Epidermal melanocyte (primary cell): ENCODE results near the gene GYS1.
"Not testable (repeated sequence)": the region's sequence is repeated elsewhere in the genome, so short reads cannot be mapped to it uniquely, and the experiment has no call there.

ENCODE experiments used
- DNase-seq: peaks from one replicate; pipeline ENCODE4 v3.0.0; 2011; ENCODE audit warnings: low spot score; ENCODE audit not compliant: insufficient read length

GYS1 gene

DNA sequence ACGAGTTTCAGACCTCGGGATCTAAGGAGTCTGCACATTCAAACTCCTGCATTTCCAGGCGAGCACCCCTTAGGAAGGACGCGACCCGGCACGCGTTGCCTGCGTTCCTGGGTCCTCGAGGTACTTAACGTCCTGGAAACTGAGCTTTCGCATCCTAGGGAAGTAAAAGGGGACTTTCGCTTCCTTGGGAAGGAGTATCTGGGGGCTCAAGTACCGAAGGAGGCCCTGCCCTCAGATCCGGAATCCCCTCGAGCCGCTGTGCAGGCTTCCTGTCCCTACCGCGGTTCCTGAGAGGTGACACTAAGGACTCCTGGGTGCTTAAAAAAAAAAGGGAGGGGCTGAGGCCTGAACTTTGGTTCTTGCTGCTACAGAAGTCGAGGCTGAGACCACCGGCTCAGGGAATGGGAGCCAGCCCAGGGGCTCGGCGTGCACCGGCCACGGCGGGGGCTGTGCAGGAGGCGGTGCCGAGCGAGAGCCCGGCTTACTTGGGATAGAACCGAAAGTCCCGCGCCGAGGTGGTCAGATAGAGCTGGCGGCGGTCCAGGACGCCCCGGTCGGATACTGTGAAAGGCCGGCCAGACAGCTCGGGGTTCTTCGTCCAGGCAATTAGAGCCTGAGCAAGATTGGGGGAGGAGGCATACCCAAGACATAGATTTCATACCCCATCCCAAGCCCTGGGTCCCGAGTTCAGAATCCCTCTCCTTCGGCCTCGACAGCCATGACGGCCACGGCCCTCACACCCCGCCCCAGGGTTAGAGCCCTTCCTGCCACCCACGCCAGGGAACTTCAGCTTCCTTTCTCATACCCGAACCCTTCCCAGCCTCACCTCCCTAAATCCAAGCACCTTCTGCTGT, 25.5 kb upstream of the GYS1 start:
- not testable (repeated sequence) for DNase-seq

DNA sequence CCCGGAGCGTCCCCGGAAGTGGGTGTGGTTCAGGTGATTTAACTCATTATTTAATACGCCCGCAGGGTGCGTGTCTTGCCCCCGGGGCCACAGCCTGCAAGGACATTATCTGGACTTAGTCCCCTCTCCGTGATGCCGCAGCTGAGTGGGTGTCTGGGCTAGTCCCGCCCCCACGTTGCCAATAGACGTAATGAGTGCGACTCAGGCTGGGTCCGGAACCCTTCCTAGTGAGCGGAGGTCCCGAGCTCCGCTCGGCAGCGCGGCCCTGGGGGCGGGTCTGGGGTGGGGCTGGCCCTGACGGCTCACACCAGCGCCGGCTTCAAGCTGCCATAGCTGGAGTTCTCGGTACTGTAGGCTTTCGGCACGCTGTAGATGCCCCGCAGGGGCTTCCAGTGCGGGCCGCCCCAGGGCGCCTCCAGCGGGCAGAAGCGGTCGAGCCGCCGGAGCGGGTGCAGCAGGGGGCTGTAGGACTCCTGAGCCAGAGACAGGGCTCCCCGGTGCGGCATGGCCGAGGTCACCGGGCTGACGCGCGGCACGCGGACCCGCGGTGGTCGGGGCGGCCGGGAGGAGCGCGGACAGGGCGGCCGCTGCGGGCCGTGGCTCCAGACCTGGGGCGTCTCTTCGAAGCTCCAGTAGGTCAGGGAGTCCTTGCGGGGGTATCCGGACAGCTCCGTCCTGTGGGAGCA, 24.7 kb upstream of the GYS1 start:
- DNase-seq = peak; percentile 82

DNA sequence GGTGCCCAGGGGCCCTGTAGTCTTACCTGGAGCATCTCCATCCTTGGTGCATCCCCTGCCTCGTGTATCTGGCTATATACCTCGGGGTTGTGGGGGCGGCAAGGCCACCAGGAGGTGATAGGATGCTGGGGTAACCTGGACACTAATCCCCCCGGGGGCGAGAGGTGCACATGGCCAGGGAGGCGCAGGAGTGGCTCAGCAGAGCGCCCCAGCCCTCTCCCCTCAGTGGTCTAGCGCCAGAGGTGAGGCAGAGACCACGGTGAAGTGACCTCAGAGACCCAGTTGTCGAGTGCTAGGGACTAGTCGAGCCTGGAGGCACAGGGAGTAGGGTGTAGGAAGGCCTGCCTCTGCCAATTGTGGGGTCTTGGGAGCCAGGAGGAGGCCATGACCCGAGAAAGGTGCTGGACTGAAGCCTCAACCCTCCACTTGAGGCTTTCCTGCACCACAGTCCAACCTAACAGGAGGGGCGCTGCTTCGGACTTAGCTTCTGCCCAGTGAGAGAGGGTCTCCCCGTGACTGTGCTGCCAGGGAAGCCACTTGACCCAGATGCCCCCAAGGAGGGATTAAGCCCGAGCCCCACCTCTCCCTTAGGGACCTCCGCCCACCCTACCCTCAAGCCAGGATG, 24.0 kb upstream of the GYS1 start, which contains the start of gene LHB:
Gene LHB, minus strand, starts transcription at position 51 of the 625 bp plus-strand sequence. Its CDS starts 10 bp downstream, at position 41.
- no peak for DNase-seq

DNA sequence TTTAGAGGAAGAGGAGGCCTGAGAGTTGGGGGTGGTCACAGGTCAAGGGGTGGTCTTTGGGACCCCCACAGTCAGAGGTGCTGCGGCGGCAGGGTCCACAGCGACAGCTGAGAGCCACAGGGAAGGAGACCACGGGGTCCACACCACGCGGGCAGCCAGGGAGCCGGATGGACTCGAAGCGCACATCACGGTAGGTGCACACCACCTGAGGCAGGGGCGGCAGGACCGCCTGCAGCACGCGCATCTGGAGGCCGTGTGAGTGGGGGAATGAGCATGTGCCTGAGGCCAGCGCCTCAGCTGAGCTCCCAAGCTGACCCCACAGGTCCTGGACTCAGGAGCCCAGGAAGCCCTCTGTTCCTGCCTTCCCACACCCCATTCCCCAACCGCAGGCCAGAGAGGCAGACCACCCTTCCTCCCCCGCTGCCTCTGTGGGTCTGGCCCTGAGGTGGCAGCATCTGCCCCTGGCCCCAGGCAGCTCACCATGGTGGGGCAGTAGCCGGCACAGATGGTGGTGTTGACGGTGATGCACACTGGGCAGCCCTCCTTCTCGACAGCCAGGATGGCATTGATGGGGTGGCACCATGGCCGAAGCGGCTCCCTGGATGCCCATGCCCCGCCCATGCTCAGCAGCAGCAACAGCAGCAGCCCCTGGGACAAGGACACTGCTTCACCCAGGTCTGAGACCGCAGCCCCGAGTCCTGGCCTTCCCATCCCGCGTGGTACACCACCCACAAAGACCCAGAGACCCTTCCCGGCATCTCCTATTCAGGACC, 23.1 kb upstream of the GYS1 start:
- no peak for DNase-seq

DNA sequence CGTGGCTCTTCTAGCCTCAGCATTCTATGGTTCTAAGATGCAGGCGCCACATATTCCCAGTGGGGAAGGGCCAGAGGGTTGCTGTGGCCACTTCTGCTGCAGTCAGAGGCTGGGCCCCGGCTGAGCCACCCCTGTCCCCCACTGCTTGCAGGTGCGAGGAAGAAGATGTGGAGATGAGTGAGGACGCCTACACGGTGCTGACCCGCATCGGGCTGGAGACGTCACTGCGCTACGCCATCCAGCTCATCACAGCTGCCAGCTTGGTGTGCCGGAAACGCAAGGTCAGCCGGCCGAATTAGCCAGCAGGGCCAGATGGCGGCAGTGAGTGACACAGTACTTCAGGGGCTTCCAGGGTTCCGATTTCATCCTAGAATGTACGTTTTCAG, 21.8 kb upstream of the GYS1 start:
- no peak for DNase-seq

DNA sequence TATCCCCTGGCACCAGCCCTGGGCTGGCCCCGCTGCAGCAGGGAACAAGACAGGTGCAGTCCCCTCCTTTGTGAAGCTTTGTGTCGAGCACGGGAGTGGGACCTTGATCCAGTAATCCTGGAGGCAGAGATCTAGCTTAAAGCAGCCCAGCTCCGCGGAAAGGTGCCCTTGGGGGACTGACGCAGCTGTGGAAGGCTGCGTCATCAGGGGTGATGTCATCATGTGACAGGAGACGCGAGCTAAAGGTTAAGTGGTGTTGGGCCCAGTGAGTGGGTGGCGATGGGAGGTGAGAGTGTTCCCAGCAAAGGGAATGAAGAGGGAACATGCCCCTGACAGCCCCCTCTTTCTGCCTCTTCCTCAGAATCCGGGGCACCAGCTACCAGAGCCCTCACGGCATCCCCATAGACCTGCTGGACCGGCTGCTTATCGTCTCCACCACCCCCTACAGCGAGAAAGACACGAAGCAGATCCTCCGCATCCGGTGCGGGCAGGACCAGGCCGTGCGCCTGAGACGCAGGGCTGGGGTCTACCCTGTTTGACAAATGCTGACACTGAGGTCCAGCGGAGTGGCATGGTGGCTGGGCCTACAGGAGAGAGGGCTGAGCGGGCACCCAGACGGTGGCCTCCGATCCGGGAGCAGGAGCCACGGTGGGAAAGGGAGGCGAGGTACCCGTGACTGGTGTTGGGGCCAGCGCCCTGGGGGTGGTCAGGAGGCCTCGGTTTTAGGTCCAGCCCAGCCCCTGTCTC, 21.2 kb upstream of the GYS1 start:
- DNase-seq = no peak

DNA sequence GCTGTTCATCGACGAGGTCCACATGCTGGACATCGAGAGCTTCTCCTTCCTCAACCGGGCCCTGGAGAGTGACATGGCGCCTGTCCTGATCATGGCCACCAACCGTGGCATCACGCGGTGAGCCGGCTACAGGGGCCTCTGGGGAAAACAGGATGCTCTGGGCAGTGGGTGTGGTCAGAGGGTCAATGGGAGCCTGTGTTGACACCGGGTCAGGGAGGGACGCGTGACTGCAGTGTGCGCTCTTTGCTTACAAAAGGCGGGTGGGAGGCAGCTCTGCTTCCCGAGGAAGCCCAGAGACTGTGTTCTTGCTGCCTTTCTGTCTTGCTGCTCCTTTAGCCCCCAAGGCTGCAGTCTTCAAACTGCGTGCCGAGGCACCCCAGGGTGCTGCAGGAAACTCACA, 18.1 kb upstream of the GYS1 start:
- DNase-seq = peak; percentile 40

DNA sequence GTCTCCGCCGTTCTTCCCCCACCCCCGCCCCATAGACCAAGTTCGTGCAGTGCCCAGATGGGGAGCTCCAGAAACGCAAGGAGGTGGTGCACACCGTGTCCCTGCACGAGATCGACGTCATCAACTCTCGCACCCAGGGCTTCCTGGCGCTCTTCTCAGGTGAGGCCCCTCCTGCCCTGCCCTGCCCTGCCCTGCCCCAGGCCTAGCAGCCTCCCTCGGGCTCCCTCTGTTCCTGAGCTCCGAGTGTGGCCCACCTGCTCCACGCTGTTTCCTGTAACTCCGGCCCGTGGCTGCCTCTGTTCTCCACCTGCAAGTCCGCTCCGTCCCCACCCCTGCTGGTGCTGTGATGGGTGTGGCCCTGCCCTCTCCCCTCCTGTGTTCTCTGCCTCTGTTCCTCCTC, 17.3 kb upstream of the GYS1 start:
- no peak for DNase-seq

DNA sequence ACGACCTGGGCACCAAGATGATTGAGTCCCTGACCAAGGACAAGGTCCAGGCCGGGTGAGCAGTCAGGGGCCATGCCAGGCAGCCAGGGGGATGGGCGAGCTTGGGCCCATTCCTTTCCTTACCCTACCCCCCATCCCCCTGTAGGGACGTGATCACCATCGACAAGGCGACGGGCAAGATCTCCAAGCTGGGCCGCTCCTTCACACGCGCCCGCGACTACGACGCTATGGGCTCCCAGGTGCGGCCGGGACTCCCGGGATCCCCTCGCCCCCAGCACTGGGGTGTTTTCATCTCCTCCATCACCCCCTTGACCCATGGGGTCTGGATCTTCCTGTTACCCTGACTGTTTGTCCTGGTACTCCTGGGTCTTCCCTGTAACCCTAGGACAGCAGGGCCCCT, 16.7 kb upstream of the GYS1 start:
- DNase-seq = no peak

DNA sequence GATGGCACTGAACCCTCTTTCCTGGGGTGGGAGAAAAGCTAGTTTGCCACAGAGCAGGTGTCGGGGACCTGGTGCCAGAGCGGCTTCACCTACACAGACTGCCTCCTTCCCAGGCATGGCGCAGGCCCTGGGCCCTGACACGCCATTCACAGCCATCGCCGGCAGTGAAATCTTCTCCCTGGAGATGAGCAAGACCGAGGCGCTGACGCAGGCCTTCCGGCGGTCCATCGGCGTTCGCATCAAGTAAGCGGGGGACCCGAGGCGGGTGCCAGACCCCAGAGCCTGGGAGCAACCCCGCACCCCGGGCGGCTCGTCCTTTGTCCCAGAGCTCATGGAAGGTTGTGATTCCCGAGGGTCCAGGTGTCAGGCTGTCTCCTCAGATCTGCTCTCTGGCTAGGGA, 13.8 kb upstream of the GYS1 start:
- no peak for DNase-seq

DNA sequence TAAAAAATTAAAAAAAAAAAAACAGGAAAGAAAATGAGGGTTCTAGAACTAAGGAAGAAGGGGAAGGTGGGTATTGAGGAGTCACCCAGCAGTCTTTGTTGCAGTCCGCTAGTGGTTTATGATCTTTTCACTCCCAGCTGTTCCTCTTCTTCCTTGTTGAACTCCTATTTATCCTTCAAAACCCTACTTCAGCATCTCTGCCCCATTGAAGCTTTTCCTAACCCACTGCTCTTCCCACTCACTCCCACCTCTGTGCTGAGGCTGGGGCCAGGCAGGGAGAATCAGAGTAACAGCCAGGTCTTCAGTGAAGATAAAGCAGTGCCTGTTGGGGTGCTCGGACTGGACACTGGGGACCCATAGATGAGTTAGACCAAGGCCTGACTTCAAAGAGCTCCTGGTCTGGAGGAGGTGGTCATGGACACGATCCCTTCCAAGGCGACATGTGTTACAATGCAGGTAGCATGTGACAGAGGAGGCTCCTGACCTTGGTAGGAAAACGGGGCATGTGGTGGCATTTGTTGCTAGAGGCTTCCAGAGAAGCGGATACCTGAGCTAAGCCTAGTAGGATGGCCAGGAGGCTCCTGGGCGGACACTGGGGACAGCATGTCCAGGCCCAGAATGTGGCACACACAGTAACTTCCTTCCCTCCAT, 12.0 kb upstream of the GYS1 start:
- no peak for DNase-seq

DNA sequence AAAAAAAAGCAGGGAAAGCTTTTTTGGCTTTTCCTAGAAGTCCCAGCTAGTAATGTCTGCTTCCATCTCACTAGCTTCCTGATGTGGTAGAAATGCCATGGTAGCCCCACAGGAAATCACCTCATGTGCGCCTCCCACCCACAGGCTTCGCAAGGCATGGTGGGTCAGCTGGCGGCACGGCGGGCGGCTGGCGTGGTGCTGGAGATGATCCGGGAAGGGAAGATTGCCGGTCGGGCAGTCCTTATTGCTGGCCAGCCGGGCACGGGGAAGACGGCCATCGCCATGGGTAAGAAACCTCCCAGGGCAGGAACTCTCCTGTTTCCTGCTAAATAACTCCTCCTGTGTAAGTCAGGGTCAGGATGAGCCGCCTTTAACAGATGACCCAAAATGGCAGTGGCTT, 11.0 kb upstream of the GYS1 start:
- DNase-seq = no peak

DNA sequence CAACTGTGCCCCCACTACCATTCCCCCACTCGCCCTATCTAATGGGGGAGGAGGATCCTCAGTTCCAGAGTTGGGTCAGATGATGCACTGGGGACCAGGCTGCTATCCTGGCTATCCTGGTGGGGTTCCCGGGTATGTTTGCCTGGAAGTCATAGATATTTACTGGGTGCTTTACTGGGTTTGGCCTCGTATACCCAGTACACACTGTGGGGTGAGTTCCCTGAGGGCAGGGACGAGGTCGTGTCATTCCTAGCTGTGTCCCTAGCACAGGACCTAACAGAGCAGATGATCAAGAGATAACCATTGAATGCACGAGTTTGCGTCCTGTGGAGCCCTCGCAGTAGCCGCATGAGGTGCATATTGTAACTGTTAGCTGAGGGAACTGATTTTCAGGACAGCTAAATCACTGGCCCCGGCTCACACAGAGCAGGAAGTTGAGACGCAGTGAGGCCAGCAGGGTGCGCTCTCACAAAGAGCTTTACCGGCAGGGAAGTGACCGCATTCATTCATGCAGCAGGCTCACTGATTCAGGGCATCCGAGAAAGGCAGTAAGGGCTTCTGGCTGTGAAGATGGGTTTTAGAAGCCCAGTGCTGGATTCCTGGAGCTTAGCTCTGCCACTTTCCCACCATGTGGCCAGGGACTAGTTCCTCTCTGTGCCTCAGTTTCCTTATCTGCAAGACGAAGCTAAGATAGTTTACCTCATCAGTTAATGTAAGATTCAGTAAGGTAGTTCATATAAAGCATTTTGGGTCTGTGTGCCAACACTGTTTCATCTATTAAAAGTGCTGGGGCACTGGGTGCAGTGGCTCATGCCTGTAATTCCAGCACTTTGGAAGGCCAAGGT, 6.6 kb upstream of the GYS1 start:
- DNase-seq = peak; percentile 50

DNA sequence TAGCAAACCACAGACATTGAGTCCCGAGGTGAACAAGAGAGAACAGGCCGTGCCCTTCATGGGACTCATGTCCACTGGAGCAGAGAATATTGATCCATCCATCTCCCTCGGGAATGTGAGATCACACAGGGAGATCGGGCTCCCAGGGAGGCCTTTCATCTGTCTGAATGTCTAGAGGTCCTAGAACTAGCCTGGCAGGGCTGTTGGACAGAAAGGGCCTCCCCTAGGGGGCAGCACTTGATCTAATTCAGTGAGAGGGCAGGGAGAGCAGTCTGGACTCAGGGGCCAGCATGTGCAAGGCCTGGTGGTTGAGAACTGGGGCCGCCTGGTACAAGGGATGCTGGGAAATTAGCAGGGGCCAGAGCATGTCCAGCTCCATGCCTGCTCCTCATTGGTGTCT, 4.9 kb upstream of the GYS1 start:
- DNase-seq = no peak

DNA sequence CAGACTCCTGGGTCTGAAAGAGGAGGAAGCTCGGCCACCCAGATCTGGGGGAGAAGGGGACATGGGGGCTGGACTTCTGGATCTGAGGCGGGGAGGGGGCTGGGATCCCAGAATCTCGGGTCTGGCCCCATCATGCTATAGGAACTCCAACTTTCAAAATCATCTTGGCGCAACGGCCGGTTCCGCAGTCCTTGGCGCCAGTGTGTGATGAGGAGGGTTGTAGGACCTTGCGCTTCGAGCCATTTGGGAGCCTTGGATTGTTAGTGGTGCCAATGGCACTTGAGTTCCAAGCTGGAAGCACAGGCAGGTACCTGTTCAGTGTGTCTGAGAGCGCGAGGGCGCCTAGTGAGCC, 902 bp upstream of the GYS1 start:
- no peak for DNase-seq

DNA sequence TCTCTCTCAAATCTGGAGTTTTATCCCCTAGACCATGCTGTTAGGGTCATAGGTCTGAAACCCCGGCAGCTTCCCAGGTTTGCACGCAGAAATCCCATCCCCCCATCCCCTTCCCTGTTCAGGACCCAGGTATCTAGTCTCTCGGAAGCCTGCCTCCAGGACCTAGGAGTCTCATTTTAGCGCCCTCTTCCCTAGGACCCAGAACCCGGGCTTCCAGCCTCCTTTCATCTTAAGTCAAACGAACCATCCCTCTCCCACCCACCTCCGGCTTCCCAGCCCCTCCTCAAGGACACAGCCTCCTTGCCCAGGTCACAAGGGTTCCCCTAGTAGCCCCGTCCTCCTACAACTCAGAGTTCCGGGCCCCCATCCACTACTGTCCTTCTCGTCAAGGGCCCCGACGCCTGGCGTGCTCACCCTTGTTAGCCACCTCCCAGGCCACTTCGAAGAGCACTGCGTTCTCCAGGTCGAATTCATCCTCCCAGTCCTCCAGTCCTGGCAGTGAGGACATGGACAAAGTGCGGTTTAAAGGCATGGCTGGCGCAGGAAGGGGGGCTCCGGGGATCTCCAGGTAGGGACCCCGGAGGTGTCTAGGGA, 431 bp downstream of the GYS1 start:
- no peak for DNase-seq

DNA sequence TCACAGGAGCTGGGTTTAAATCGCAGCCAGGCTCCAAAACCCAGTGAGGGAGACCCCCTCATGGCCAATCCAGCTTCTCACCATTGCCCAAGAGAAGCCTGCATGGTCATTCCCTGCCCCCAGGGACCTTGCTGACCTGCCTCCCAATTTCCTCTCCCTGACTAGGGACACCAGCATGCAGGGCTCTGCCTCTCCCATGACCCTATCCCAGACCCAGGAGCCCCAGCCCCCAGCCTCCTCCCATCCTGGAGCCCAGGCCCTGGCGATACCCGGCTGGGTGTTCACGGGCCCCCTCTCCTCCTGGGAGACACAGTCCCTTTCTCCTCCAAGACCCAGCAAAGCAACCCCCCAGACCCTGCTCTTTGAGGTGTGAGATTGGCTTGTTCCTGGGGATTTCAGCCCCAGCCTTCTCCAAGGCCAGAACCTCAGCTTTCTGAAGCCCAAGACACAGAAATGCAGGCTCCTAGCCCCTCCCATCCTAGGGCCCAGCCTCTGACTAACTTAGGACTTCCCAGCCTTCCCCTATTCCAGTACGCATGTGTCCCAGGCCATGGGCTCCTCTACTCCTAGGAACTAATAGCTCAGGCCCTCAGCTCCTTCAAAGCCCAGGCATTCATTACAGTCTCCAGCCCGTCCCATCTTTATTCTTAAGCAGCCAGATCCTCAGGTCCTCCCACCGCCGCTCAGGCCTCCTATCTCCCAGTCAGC, 1.1 kb downstream of the GYS1 start:
- peak; percentile 90 for DNase-seq

DNA sequence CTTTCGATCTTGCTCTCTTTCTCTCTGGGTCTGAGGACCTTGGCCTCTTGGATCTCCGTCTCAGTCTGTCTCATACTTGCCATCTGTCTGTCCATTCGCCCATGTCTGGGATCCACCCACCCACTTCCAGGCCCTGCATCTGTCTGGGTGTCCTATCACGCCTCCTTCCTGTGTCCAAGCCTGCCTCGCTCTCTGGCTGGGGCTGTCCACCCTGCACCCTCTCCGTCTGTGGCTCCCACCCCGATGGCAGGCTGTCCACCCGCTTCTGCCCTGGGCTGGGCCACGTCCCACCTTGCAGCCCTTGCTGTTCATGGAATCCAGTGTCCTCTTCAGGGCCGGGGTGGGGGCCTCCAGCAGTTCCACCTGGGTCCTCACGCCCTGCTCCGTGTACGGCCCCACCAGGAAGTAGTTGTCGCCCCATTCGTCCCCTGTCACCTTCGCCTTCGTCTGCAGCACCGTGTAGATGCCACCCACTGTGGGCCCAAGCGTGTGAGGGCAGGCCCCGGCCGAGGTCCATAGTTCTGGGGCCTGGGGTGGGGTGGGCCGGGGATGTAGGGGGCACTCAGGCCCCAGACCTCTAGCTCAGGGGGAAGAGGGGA, 2.0 kb downstream of the GYS1 start:
- no peak for DNase-seq
